K562 (cell line): ENCODE data around the gene ATG7. TPM values are rescaled to one million over a fixed set of nuclear protein-coding genes. Genes with fewer than 3 reads are reported as not detected.

ENCODE experiments used
- ARID1B ChIP-seq: fragments of 450-650 bp; IDR thresholded peaks from 2 replicates; pipeline ENCODE4 v1.6.1; 2016; ENCODE audit warnings: antibody characterized with exemption, mild to moderate bottlenecking, inconsistent platforms
- ASH1L ChIP-seq: fragments of 450-650 bp; IDR thresholded peaks from 2 replicates; pipeline ENCODE4 v1.6.1; 2018; ENCODE audit warnings: borderline replicate concordance, mild to moderate bottlenecking, low read depth; ENCODE audit not compliant: partially characterized antibody
- CBFA2T3 ChIP-seq: fragments of 450-650 bp; IDR thresholded peaks from 2 replicates; pipeline ENCODE4 v1.6.1; 2017
- CBX1 ChIP-seq: sonication (generic); IDR thresholded peaks from 2 replicates; pipeline ENCODE4 v1.6.1; 2016; ENCODE audit warnings: antibody characterized with exemption, low read depth, mild to moderate bottlenecking
- CBX8 ChIP-seq: fragments of 200-600 bp; sonication (generic); IDR thresholded peaks from 2 replicates; pipeline ENCODE4 v1.6.1; 2012; ENCODE audit warnings: borderline replicate concordance, mixed run types, low read depth, mild to moderate bottlenecking, moderate library complexity, mixed read lengths, low read length, control low read depth, inconsistent platforms; ENCODE audit not compliant: poor library complexity, severe bottlenecking; ENCODE audit errors: extremely low read depth
- CHCHD3 ChIP-seq: fragments of 250-450 bp; sonication (Bioruptor Pico); IDR thresholded peaks from 2 replicates; pipeline ENCODE4 v2.1.2; 2022; ENCODE audit warnings: mild to moderate bottlenecking
- IRF9 ChIP-seq: fragments of 450-650 bp; IDR thresholded peaks from 2 replicates; pipeline ENCODE4 v1.6.1; 2016; ENCODE audit warnings: missing biosample characterization, missing genetic modification characterization
- MEIS2 ChIP-seq: fragments of 450-650 bp; IDR thresholded peaks from 2 replicates; pipeline ENCODE4 v1.6.1; 2014; ENCODE audit warnings: mild to moderate bottlenecking; ENCODE audit not compliant: partially characterized antibody
- MYBL2 ChIP-seq, 2 experiments: fragments of 450-650 bp in 1 of 2; sonication (generic) in 1 of 2; formaldehyde crosslinking in 1 of 2; IDR thresholded peaks; 2 replicates each; pipeline versions ENCODE4 v1.6.1 to v1.8.1; 2017 to 2022; ENCODE audit warnings: borderline replicate concordance in 1 of 2, inconsistent platforms in 1 of 2, low read depth in 1 of 2, mild to moderate bottlenecking in 1 of 2, missing genetic modification reagents in 1 of 2, moderate library complexity in 1 of 2
- NR3C1 ChIP-seq: sonication (generic); formaldehyde crosslinking; IDR thresholded peaks from 2 replicates; pipeline ENCODE4 v1.8.1; 2022; ENCODE audit warnings: missing genetic modification reagents
- NR4A1 ChIP-seq, 2 experiments: fragments of 250-450 bp in 1 of 2; fragments of 450-650 bp in 1 of 2; sonication (Bioruptor Pico) in 1 of 2; IDR thresholded peaks; 2 replicates each; pipeline versions ENCODE4 v1.4.0 to v1.6.1; 2016 to 2020; ENCODE audit warnings: mild to moderate bottlenecking in 2 of 2, missing compliant biosample characterization in 1 of 2, missing genetic modification characterization in 1 of 2, moderate library complexity in 1 of 2
- PCBP2 ChIP-seq: fragments of 200-400 bp; formaldehyde crosslinking; IDR thresholded peaks from 2 replicates; pipeline ENCODE4 v1.6.1; 2018; ENCODE audit warnings: low read length, low read depth, mild to moderate bottlenecking, moderate library complexity; ENCODE audit not compliant: poor library complexity, severe bottlenecking
- PRMT5 ChIP-seq: sonication (generic); formaldehyde crosslinking; IDR thresholded peaks from 2 replicates; pipeline ENCODE4 v1.5.0; 2020; ENCODE audit warnings: missing genetic modification reagents
- PTBP1 ChIP-seq: fragments of 200-400 bp; formaldehyde crosslinking; IDR thresholded peaks from 2 replicates; pipeline ENCODE4 v1.6.1; 2017; ENCODE audit warnings: low read depth, low read length
- RBM15 ChIP-seq: fragments of 200-400 bp; formaldehyde crosslinking; IDR thresholded peaks from 2 replicates; pipeline ENCODE4 v1.6.1; 2018; ENCODE audit warnings: mild to moderate bottlenecking, low read length, moderate library complexity; ENCODE audit not compliant: insufficient read depth
- RBM25 ChIP-seq: fragments of 200-400 bp; formaldehyde crosslinking; IDR thresholded peaks from 2 replicates; pipeline ENCODE4 v1.6.1; 2018; ENCODE audit warnings: low read length, low read depth, moderate library complexity; ENCODE audit not compliant: severe bottlenecking
- SMAD2 ChIP-seq: fragments of 150-350 bp; IDR thresholded peaks from 2 replicates; pipeline ENCODE4 v1.6.1; 2014; ENCODE audit warnings: low read depth, mild to moderate bottlenecking, low read length
- TAF15 ChIP-seq: fragments of 200-400 bp; formaldehyde crosslinking; IDR thresholded peaks from 2 replicates; pipeline ENCODE4 v1.6.1; 2017; ENCODE audit warnings: mild to moderate bottlenecking, low read depth, low read length, moderate library complexity
- YY1 ChIP-seq, 3 experiments: IDR thresholded peaks; 2 replicates each; pipeline ENCODE4 v1.6.1; 2011; ENCODE audit warnings: low read length in 2 of 3, mild to moderate bottlenecking in 2 of 3, moderate library complexity in 2 of 3, borderline replicate concordance in 1 of 3, control low read depth in 1 of 3, low read depth in 1 of 3; ENCODE audit not compliant: insufficient read depth in 3 of 3, insufficient replicate concordance in 2 of 3, control insufficient read depth in 1 of 3, insufficient read length in 1 of 3; ENCODE audit errors: extremely low read depth in 1 of 3
- ZEB2 ChIP-seq: fragments of 450-650 bp; IDR thresholded peaks from 2 replicates; pipeline ENCODE4 v1.6.1; 2016
- ZNF23 ChIP-seq: fragments of 250-450 bp; sonication (Bioruptor Pico); IDR thresholded peaks from 2 replicates; pipeline ENCODE4 v1.4.0; 2020; ENCODE audit warnings: mild to moderate bottlenecking
- ZNF431 ChIP-seq: sonication (generic); formaldehyde crosslinking; IDR thresholded peaks from 2 replicates; pipeline ENCODE4 v1.8.0; 2022; ENCODE audit warnings: mild to moderate bottlenecking, missing genetic modification reagents
- polyA plus RNA-seq, 8 experiments: library from polyadenylated mRNA; depleted of rRNA in 4 of 8; stranded (reverse) in 5 of 8; unstranded in 3 of 8; fragments of >200 nt; fragmentation: Nextera tagmentation in 2 of 8; fragmentation: Illumina TruSeq in 1 of 8; extraction: Ambion mirVana in 2 of 8; extraction: Trizol in 1 of 8; gene quantifications; 2 replicates each; pipeline versions ENCODE4 v1.2.1 to v1.2.3, GENCODE V29; 2011 to 2014; ENCODE audit warnings: inconsistent platforms in 1 of 8, missing spikeins in 1 of 8
- total RNA-seq, 7 experiments: library from RNA; depleted of rRNA in 6 of 7; stranded (reverse); fragments of >200 nt in 6 of 7; fragmentation: Illumina TruSeq in 2 of 7; extraction: Trizol in 2 of 7; gene quantifications; 2 replicates each; pipeline versions ENCODE4 v1.2.1 to v1.2.3, GENCODE V29; 2011 to 2021; ENCODE audit warnings: low replicate concordance in 1 of 7
- TF ChIP-seq, protein P1 (sequence below): sonication (generic); formaldehyde crosslinking; IDR thresholded peaks from 2 replicates; pipeline ENCODE4 v1.8.0; 2022; ENCODE audit warnings: missing genetic modification reagents, mild to moderate bottlenecking, borderline replicate concordance
- TF ChIP-seq, protein P2 (sequence below): fragments of 450-650 bp; formaldehyde crosslinking; IDR thresholded peaks from 2 replicates; pipeline ENCODE4 v1.4.0; 2022; ENCODE audit warnings: missing genetic modification characterization

The ATG7 gene
- total and polyA plus RNA-seq, 9 of the 15 experiments (the other 6 are each of a cell fraction or from before 2014, with no cell fraction given), result 18.3 to 45.3 (median 33.6) TPM

- TF ChIP-seq NR4A1 (CRISPR knock-in tag; IDR thresholded peaks at IDR 0.05) (no peak), NR4A1 (tag; IDR thresholded peaks at IDR 0.05) (no peak), CBX1 (no peak), IRF9 (tag) (no peak), ZNF431 (CRISPR knock-in tag) (no peak), PTBP1 (no peak), ZNF23 (no peak), YY1 (IDR thresholded peaks at IDR 0.05; ENCODE audit: borderline replicate concordance in 1 of 3, control insufficient read depth in 1 of 3, extremely low read depth in 1 of 3, insufficient read depth in 3 of 3, insufficient read length in 1 of 3, insufficient replicate concordance in 2 of 3, low read depth in 1 of 3, low read length in 2 of 3) (no peak), ASH1L (no peak), SMAD2 (no peak), CBX8 (no peak), PCBP2 (no peak), MYBL2 (IDR thresholded peaks at IDR 0.05; ENCODE audit: low read depth) (no peak), MYBL2 (CRISPR knock-in tag; IDR thresholded peaks at IDR 0.05; ENCODE audit: borderline replicate concordance) (no peak), NR3C1 (CRISPR knock-in tag) (no peak), MEIS2 (peak; percentile 68), RBM25 (peak; percentile 30), CHCHD3 (CRISPR knock-in tag) (no peak), PRMT5 (CRISPR knock-in tag) (no peak), ZEB2 (no peak), ARID1B (peak; percentile 71), RBM15 (no peak), CBFA2T3 (0 out of 2 replicates have a peak, but pooled peaks have one; percentile 52), TAF15 (no peak)
- TF ChIP-seq, protein P1, sequence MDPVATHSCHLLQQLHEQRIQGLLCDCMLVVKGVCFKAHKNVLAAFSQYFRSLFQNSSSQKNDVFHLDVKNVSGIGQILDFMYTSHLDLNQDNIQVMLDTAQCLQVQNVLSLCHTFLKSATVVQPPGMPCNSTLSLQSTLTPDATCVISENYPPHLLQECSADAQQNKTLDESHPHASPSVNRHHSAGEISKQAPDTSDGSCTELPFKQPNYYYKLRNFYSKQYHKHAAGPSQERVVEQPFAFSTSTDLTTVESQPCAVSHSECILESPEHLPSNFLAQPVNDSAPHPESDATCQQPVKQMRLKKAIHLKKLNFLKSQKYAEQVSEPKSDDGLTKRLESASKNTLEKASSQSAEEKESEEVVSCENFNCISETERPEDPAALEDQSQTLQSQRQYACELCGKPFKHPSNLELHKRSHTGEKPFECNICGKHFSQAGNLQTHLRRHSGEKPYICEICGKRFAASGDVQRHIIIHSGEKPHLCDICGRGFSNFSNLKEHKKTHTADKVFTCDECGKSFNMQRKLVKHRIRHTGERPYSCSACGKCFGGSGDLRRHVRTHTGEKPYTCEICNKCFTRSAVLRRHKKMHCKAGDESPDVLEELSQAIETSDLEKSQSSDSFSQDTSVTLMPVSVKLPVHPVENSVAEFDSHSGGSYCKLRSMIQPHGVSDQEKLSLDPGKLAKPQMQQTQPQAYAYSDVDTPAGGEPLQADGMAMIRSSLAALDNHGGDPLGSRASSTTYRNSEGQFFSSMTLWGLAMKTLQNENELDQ (CRISPR knock-in tag), result no peak
- TF ChIP-seq, protein P2, sequence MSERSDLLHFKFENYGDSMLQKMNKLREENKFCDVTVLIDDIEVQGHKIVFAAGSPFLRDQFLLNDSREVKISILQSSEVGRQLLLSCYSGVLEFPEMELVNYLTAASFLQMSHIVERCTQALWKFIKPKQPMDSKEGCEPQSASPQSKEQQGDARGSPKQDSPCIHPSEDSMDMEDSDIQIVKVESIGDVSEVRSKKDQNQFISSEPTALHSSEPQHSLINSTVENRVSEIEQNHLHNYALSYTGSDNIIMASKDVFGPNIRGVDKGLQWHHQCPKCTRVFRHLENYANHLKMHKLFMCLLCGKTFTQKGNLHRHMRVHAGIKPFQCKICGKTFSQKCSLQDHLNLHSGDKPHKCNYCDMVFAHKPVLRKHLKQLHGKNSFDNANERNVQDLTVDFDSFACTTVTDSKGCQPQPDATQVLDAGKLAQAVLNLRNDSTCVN (CRISPR knock-in tag), result no peak
Measured at GRCh38 chr3:11310258-11310657, 38.1 kb downstream of the ATG7 start (continued).
